PC-9 (cell line): ENCODE measurements around the gene RNF144A. TPM values are rescaled to one million over a fixed set of nuclear protein-coding genes. Genes with fewer than 3 reads are reported as not detected.

Source experiments
- BruUV-seq: library from RNA; stranded (reverse); fragments of 400-500 nt; replicated peaks from 2 replicates; lab custom pipeline; 2021; lab: Mats Ljungman, UMichigan
- CTCF ChIA-PET: fragments of 300-600 bp; sonication (Branson Sonifier 250); formaldehyde crosslinking; loops from one replicate; lab custom pipeline; 2022; ENCODE audit warnings: antibody characterized with exemption; lab: Charles Lee
- POLR2A ChIA-PET: fragments of 300-600 bp; sonication (Branson Sonifier 250); formaldehyde crosslinking; loops from one replicate; lab custom pipeline; 2022; ENCODE audit warnings: antibody characterized with exemption; ENCODE audit not compliant: unreplicated experiment; lab: Charles Lee
- DNase-seq, 2 experiments: peaks; one replicate each; pipeline versions ENCODE4 v3.0.0 to v3.0.0-alpha.2; 2015 to 2022; ENCODE audit warnings: mixed read lengths in 1 of 2
- H2AFZ ChIP-seq: fragments of 200-600 bp; sonication (generic); 2 replicates; pipeline ENCODE4 v1.8.1; 2017; ENCODE audit warnings: antibody characterized with exemption
- H3F3A ChIP-seq: fragments of 200-600 bp; sonication (generic); 2 replicates; pipeline ENCODE4 v1.8.1; 2017; ENCODE audit warnings: antibody characterized with exemption, mild to moderate bottlenecking, low read depth; ENCODE audit not compliant: insufficient read depth
- H3K27ac ChIP-seq: fragments of 200-600 bp; sonication (generic); 2 replicates; pipeline ENCODE4 v1.6.1; 2016; ENCODE audit warnings: mixed run types
- H3K27me3 ChIP-seq: fragments of 200-600 bp; sonication (generic); 2 replicates; pipeline ENCODE4 v1.6.1; 2016; ENCODE audit warnings: low read depth, mixed run types; ENCODE audit not compliant: insufficient read depth
- H3K36me3 ChIP-seq: fragments of 200-600 bp; sonication (generic); 2 replicates; pipeline ENCODE4 v1.6.1; 2016; ENCODE audit warnings: low read depth, mixed run types
- H3K4me1 ChIP-seq: fragments of 200-600 bp; sonication (generic); replicated peaks from 2 replicates; pipeline ENCODE4 v1.6.1; 2016; ENCODE audit warnings: mixed run types; ENCODE audit not compliant: insufficient read depth
- H3K4me2 ChIP-seq: fragments of 200-600 bp; sonication (generic); 2 replicates; pipeline ENCODE4 v1.6.1; 2017; ENCODE audit warnings: mixed run types
- H3K4me3 ChIP-seq: fragments of 200-600 bp; sonication (generic); 2 replicates; pipeline ENCODE4 v1.6.1; 2016; ENCODE audit warnings: mixed run types
- H3K79me2 ChIP-seq: fragments of 200-600 bp; sonication (generic); 2 replicates; pipeline ENCODE4 v1.6.1; 2017; ENCODE audit warnings: low read depth, mixed run types
- H3K9me2 ChIP-seq: fragments of 200-600 bp; sonication (generic); 2 replicates; pipeline ENCODE4 v1.8.1; 2017; ENCODE audit warnings: mild to moderate bottlenecking; ENCODE audit not compliant: insufficient read depth
- H3K9me3 ChIP-seq: fragments of 200-600 bp; sonication (generic); 2 replicates; pipeline ENCODE4 v1.8.1; 2016; ENCODE audit warnings: low read depth; ENCODE audit not compliant: insufficient read depth
- H4K20me1 ChIP-seq: fragments of 200-600 bp; sonication (generic); 2 replicates; pipeline ENCODE4 v1.8.1; 2017; ENCODE audit not compliant: insufficient read depth
- CTCF ChIP-seq: fragments of 200-600 bp; sonication (generic); conservative IDR thresholded peaks from 2 replicates; pipeline ENCODE4 v1.6.1; 2017; ENCODE audit warnings: mixed run types, antibody characterized with exemption, mild to moderate bottlenecking, moderate library complexity
- EZH2 ChIP-seq: fragments of 200-600 bp; sonication (generic); IDR thresholded peaks from 2 replicates; pipeline ENCODE4 v1.8.0; 2017; ENCODE audit warnings: antibody characterized with exemption, low read depth
- intact Hi-C: fragments of 100-400 bp; cut with micrococcal nuclease; formaldehyde crosslinking; loops from one replicate; pipeline ENCODE4 v1.10.0; 2022; ENCODE audit not compliant: unreplicated experiment
- total RNA-seq: library from RNA; stranded (reverse); gene quantifications from 2 replicates; pipeline ENCODE4 v1.2.3, GENCODE V29; 2021

Gene RNF144A
- total RNA-seq, 1 experiment from 2014 or later, result 0.94 TPM

DNA sequence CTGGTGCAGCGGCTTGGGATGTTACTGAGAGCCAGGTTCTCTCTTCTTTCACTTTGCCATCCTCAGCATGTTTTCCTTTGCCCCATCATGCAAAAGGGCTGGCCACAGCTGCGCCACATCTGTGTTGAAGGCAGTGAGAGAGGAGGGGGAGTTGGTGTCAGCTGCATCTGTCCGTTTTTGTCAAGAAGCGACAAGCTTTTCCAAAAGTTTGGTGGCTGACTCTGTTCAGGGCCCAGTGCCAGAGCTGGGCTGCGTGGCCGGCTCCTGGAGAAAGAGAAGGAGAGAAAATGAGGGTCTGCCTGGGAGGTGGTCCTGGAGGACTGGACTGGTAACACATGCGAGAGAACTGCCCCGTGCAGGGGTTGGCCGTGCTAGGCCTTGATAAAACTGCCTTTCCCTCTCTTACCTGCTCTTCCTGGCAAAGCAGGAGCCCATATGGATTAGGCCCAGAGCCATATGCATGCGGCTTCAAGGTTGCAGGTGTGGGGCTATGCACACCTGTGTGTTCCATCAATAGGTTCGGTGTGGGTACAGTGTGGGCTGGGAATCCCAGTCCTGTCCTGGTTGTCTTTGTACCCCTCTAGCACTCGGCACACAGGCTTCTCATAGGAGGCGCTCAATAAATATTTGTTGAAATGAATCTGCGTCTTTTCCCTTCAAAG is 9.0 kb downstream of the RNF144A start:
- H3K9me2 ChIP-seq, result no peaks in the 10 kb centered on the region
- intact Hi-C loops, result no loop called here
- CTCF ChIA-PET, result no interaction called here
- no peaks in the 10 kb centered on the region for H4K20me1 ChIP-seq
- no peak for DNase-seq
- no peaks in the 10 kb centered on the region for H3F3A ChIP-seq
- TF ChIP-seq EZH2, result no peak
- TF ChIP-seq CTCF, result no peak
- no peak overlapping the region for H3K27ac ChIP-seq
- H3K79me2 ChIP-seq, result no peaks in the 10 kb centered on the region
- no peak overlapping the region for H2AFZ ChIP-seq
- no peaks in the 10 kb centered on the region for H3K4me1 ChIP-seq
- H3K36me3 ChIP-seq, result no peaks in the 10 kb centered on the region
- POLR2A ChIA-PET, result no interaction called here
- H3K27me3 ChIP-seq, result no peaks in the 10 kb centered on the region
- H3K9me3 ChIP-seq, result no peaks in the 10 kb centered on the region
- no TSS peak for BruUV-seq
- no peak overlapping the region for H3K4me2 ChIP-seq
- no peak overlapping the region for H3K4me3 ChIP-seq

GRCh38 chr2:6927186-6927585 is 10.0 kb downstream of the RNF144A start:
- no TSS peak for BruUV-seq
- POLR2A ChIA-PET, result no interaction called here

GRCh38 chr2:6927753-6928152 is 10.5 kb downstream of the RNF144A start:
- no peak overlapping the region for H3K4me3 ChIP-seq
- H3K4me2 ChIP-seq, result no peak overlapping the region
- no peaks in the 10 kb centered on the region for H3K79me2 ChIP-seq
- no peak overlapping the region for H2AFZ ChIP-seq
- no TSS peak for BruUV-seq
- H3F3A ChIP-seq, result no peaks in the 10 kb centered on the region
- TF ChIP-seq EZH2 (no peak), CTCF (no peak)
- H3K27ac ChIP-seq, result no peak overlapping the region
- no peaks in the 10 kb centered on the region for H3K9me2 ChIP-seq
- no peaks in the 10 kb centered on the region for H4K20me1 ChIP-seq
- intact Hi-C loops, result no loop called here
- no peaks in the 10 kb centered on the region for H3K4me1 ChIP-seq
- H3K27me3 ChIP-seq, result no peaks in the 10 kb centered on the region
- no peaks in the 10 kb centered on the region for H3K9me3 ChIP-seq
- no peak for DNase-seq
- CTCF ChIA-PET, result no interaction called here
- POLR2A ChIA-PET, result no interaction called here
- no peaks in the 10 kb centered on the region for H3K36me3 ChIP-seq

More at GRCh38 chr2:6927186-6927585, 10.0 kb downstream of the RNF144A start:
- TF ChIP-seq CTCF, result no peak
- H2AFZ ChIP-seq, result no peak overlapping the region
- no peak overlapping the region for H3K27ac ChIP-seq
- no peaks in the 10 kb centered on the region for H3K27me3 ChIP-seq
- no peaks in the 10 kb centered on the region for H3K9me3 ChIP-seq
- intact Hi-C loops, result no loop called here
- H3K9me2 ChIP-seq, result no peaks in the 10 kb centered on the region
- H3F3A ChIP-seq, result no peaks in the 10 kb centered on the region
- H3K36me3 ChIP-seq, result no peaks in the 10 kb centered on the region
- H3K4me1 ChIP-seq, result no peaks in the 10 kb centered on the region
- no peaks in the 10 kb centered on the region for H4K20me1 ChIP-seq
- CTCF ChIA-PET, result no interaction called here
- H3K79me2 ChIP-seq, result no peaks in the 10 kb centered on the region
- H3K4me3 ChIP-seq, result no peak overlapping the region
- no peak for DNase-seq
- no peak overlapping the region for H3K4me2 ChIP-seq
